Muscle layer of colon (tissue), 2 donors: ENCODE measurements around the gene POLD4.
"Not testable (repeated sequence)": the region's sequence is repeated elsewhere in the genome, so short reads cannot be mapped to it uniquely, and the experiment has no call there.

Experiments
- H3K27ac ChIP-seq: one replicate; pipeline ENCODE4 v1.7.0; 2013; ENCODE audit warnings: low read depth, mild to moderate bottlenecking, low read length, moderate library complexity
- H3K27me3 ChIP-seq, 2 donors: one replicate each; pipeline ENCODE4 v1.7.0; 2013; ENCODE audit warnings: low read length in 2 of 2, mild to moderate bottlenecking in 2 of 2; ENCODE audit not compliant: insufficient read depth in 2 of 2, control insufficient read depth in 1 of 2
- H3K36me3 ChIP-seq: one replicate; pipeline ENCODE4 v1.7.0; 2013; ENCODE audit warnings: mild to moderate bottlenecking, low read length; ENCODE audit not compliant: insufficient read depth
- H3K4me1 ChIP-seq: one replicate; pipeline ENCODE4 v1.7.0; 2013; ENCODE audit warnings: mild to moderate bottlenecking, low read length; ENCODE audit not compliant: insufficient read depth
- H3K4me3 ChIP-seq, 2 donors: one replicate each; pipeline ENCODE4 v1.7.0; 2013; ENCODE audit warnings: low read length in 2 of 2, low read depth in 1 of 2, mild to moderate bottlenecking in 1 of 2, moderate library complexity in 1 of 2
- H3K9ac ChIP-seq: one replicate; pipeline ENCODE4 v1.7.0; 2013; ENCODE audit warnings: low read length
- H3K9me3 ChIP-seq: one replicate; pipeline ENCODE4 v1.7.0; 2013; ENCODE audit warnings: mild to moderate bottlenecking, low read length
- donor health status: abdominal sarcoma.
- donor health status: Adenocarcinoma of cecum.

The POLD4 gene

GRCh38 chr11:67345247-67345919 lies 8.0 kb downstream of the POLD4 start:
- Histone ChIP-seq H3K9me3 (no peaks in the 10 kb centered on the region), H3K4me3 (no peak overlapping the region), H3K36me3 (no peaks in the 10 kb centered on the region), H3K4me1 (no peaks in the 10 kb centered on the region), H3K9ac (no peak overlapping the region), H3K27ac (no peak overlapping the region), H3K27me3 (no peaks in the 10 kb centered on the region)

- H3K9ac ChIP-seq = no peak overlapping the region
- no peaks in the 10 kb centered on the region for H3K36me3 ChIP-seq
- H3K4me1 ChIP-seq = no peaks in the 10 kb centered on the region
- no peak overlapping the region for H3K27ac ChIP-seq
- no peaks in the 10 kb centered on the region for H3K9me3 ChIP-seq
- no peak overlapping the region for H3K4me3 ChIP-seq
- H3K27me3 ChIP-seq = no peaks in the 10 kb centered on the region
These were observed 9.1 kb downstream of the POLD4 start for GRCh38 chr11:67344264-67344663.

- H3K9ac ChIP-seq = no peak overlapping the region
- no peaks in the 10 kb centered on the region for H3K27me3 ChIP-seq
These were observed 16.1 kb downstream of the POLD4 start for GRCh38 chr11:67337257-67337656.

GRCh38 chr11:67332081-67332691 lies 21.2 kb downstream of the POLD4 start:
- Histone ChIP-seq H3K4me3 (no peak overlapping the region), H3K27ac (no peak overlapping the region), H3K9me3 (no peaks in the 10 kb centered on the region), H3K4me1 (no peaks in the 10 kb centered on the region), H3K27me3 (no peaks in the 10 kb centered on the region), H3K36me3 (peaks cover 8% of the 10 kb centered on the region), H3K9ac (no peak overlapping the region)

More at GRCh38 chr11:67337257-67337656, 16.1 kb downstream of the POLD4 start:
- Histone ChIP-seq H3K4me3 (no peak overlapping the region), H3K9me3 (no peaks in the 10 kb centered on the region), H3K36me3 (peaks cover 8% of the 10 kb centered on the region), H3K27ac (no peak overlapping the region), H3K4me1 (no peaks in the 10 kb centered on the region)

GRCh38 chr11:67323526-67323925 lies 29.8 kb downstream of the POLD4 start:
- H3K27ac ChIP-seq = no peak overlapping the region
- H3K4me1 ChIP-seq = peaks cover 7% of the 10 kb centered on the region
- H3K9ac ChIP-seq = no peak overlapping the region
- no peaks in the 10 kb centered on the region for H3K36me3 ChIP-seq
- H3K27me3 ChIP-seq = no peaks in the 10 kb centered on the region
- no peaks in the 10 kb centered on the region for H3K9me3 ChIP-seq
- no peak overlapping the region for H3K4me3 ChIP-seq

GRCh38 chr11:67322049-67322448 lies 31.3 kb downstream of the POLD4 start:
- Histone ChIP-seq H3K4me1 (peaks cover 11% of the 10 kb centered on the region), H3K27me3 (no peaks in the 10 kb centered on the region), H3K27ac (no peak overlapping the region), H3K9ac (no peak overlapping the region), H3K4me3 (no peak overlapping the region), H3K9me3 (no peaks in the 10 kb centered on the region), H3K36me3 (no peaks in the 10 kb centered on the region)

GRCh38 chr11:67321313-67321871 lies 32.0 kb downstream of the POLD4 start:
- Histone ChIP-seq H3K27me3 (no peaks in the 10 kb centered on the region), H3K9ac (no peak overlapping the region), H3K9me3 (no peaks in the 10 kb centered on the region), H3K27ac (no peak overlapping the region), H3K4me3 (no peak overlapping the region), H3K36me3 (no peaks in the 10 kb centered on the region), H3K4me1 (peaks cover 11% of the 10 kb centered on the region)

- Histone ChIP-seq H3K36me3 (no peaks in the 10 kb centered on the region), H3K9me3 (no peaks in the 10 kb centered on the region), H3K27me3 (no peaks in the 10 kb centered on the region), H3K27ac (no peak overlapping the region), H3K4me3 (no peak overlapping the region), H3K4me1 (peaks cover 11% of the 10 kb centered on the region), H3K9ac (no peak overlapping the region)
These were observed 32.7 kb downstream of the POLD4 start for GRCh38 chr11:67320691-67321090.

- H3K9me3 ChIP-seq = no peaks in the 10 kb centered on the region
These were observed 33.3 kb downstream of the POLD4 start for GRCh38 chr11:67320011-67320410.

GRCh38 chr11:67318876-67319275 lies 34.5 kb downstream of the POLD4 start:
- Histone ChIP-seq H3K4me3 (peak overlapping the region; percentile 81 to 85), H3K9ac (peak overlapping the region; percentile 31), H3K4me1 (peaks cover 11% of the 10 kb centered on the region)
- H3K9me3 ChIP-seq, H3K27ac ChIP-seq, H3K27me3 ChIP-seq, H3K36me3 ChIP-seq: not testable (repeated sequence)

More at GRCh38 chr11:67320011-67320410, 33.3 kb downstream of the POLD4 start:
- Histone ChIP-seq H3K9ac (no peak overlapping the region), H3K4me1 (peaks cover 11% of the 10 kb centered on the region), H3K27ac (no peak overlapping the region), H3K4me3 (no peak overlapping the region), H3K36me3 (no peaks in the 10 kb centered on the region), H3K27me3 (no peaks in the 10 kb centered on the region)

GRCh38 chr11:67317888-67318555 lies 35.3 kb downstream of the POLD4 start:
- Histone ChIP-seq H3K4me3 (peak overlapping the region; percentile 81 to 85), H3K4me1 (peaks cover 11% of the 10 kb centered on the region), H3K27ac (peak overlapping the region; percentile 80), H3K36me3 (no peaks in the 10 kb centered on the region), H3K9me3 (no peaks in the 10 kb centered on the region), H3K27me3 (no peaks in the 10 kb centered on the region), H3K9ac (peak overlapping the region; percentile 31)
